T-helper 2 cell (primary cell): ENCODE data around the gene SLC45A2.
"Not testable (repeated sequence)": the region's sequence is repeated elsewhere in the genome, so short reads cannot be mapped to it uniquely, and the experiment has no call there.

ENCODE experiments used
- DNase-seq, 5 experiments: peaks; one replicate each; pipeline versions ENCODE4 v3.0.0 to v3.0.0-alpha.2; 2012 to 2022

Gene SLC45A2

GRCh38 chr5:33914844-33915243 lies 69.6 kb downstream of the SLC45A2 start:
- DNase-seq, result not testable (repeated sequence)

GRCh38 chr5:33906248-33906647 lies 78.2 kb downstream of the SLC45A2 start:
- DNase-seq, result not testable (repeated sequence)

- no peak for DNase-seq
Measured at GRCh38 chr5:33905381-33905780, 79.1 kb downstream of the SLC45A2 start.

DNA sequence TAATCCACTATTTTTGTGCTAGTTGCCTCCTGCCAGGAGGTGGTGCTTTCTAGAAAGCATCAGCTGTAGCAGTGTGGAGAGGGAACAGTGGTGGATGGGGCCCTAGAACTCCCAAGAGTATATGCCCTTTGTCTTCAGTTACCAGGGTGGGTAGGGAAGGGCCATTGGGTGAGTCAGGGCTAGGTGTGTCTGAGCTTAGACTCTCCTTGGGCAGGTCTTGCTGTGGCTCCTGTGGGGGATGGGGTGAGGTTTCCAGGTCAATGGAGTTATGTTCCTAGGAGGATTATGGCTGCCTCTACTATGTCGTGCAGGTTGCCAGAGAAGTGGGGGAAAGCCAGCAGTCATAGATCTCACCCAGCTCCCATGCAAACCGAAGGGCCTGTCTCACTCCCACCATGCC lies 81.4 kb downstream of the SLC45A2 start:
- DNase-seq, result no peak

DNA sequence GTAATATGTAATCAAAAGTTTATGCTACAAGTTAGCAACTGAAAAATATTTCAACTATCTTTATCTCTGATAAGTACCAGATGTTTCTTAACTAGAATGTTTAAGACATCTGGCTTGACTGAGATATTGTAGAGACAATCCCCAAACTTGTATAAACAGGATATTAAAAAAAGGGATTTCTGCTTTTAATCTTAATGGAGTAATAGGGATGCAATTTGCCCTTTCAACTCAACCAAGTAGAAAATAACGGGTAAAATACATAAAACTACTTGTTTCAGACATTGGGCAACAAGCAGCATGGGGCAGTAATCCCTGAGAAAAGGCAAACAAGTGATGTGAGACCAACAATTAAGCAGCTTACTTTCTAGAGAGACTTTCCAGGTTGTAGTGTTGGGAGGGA lies 83.3 kb downstream of the SLC45A2 start:
- no peak for DNase-seq
